DMS79 (cell line): ENCODE measurements around the gene NSMCE1.

Experiments
- DNase-seq: peaks from one replicate; lab custom pipeline; 2025; lab: John Stamatoyannopoulos, UW

The NSMCE1 gene

GRCh38 chr16:27268376-27269299 is at the start of gene NSMCE1:
Gene NSMCE1, minus strand, starts transcription at chr16:27268772. Its CDS starts 11,202 bp downstream, at chr16:27257570.
- peak; percentile 79 for DNase-seq

- no peak for DNase-seq
Measured at GRCh38 chr16:27317738-27318391, 49.3 kb upstream of the NSMCE1 start.

- DNase-seq = no peak
Measured at GRCh38 chr16:27317320-27317719, 48.7 kb upstream of the NSMCE1 start.

GRCh38 chr16:27316038-27316680 is 47.6 kb upstream of the NSMCE1 start:
- no peak for DNase-seq

- no peak for DNase-seq
Measured at GRCh38 chr16:27315333-27316037, 46.9 kb upstream of the NSMCE1 start.

- DNase-seq = no peak
Measured at GRCh38 chr16:27314986-27315332, 46.4 kb upstream of the NSMCE1 start.

GRCh38 chr16:27314161-27314723 is 45.7 kb upstream of the NSMCE1 start:
- no peak for DNase-seq

- no peak for DNase-seq
Measured at GRCh38 chr16:27313422-27314160, 45.0 kb upstream of the NSMCE1 start, which contains the start of gene IL4R. Gene IL4R, plus strand, starts transcription at chr16:27313974. Its CDS starts 26,230 bp downstream, at chr16:27340204.

- no peak for DNase-seq
Measured at GRCh38 chr16:27312580-27313421, 44.2 kb upstream of the NSMCE1 start.

- DNase-seq = no peak
Measured at GRCh38 chr16:27311897-27312303, 43.3 kb upstream of the NSMCE1 start.

- no peak for DNase-seq
Measured at GRCh38 chr16:27311448-27311830, 42.9 kb upstream of the NSMCE1 start.

GRCh38 chr16:27310576-27311447 is 42.2 kb upstream of the NSMCE1 start:
- DNase-seq = no peak

- no peak for DNase-seq
Measured at GRCh38 chr16:27308792-27309191, 40.2 kb upstream of the NSMCE1 start.

GRCh38 chr16:27305839-27306442 is 37.4 kb upstream of the NSMCE1 start:
- no peak for DNase-seq

GRCh38 chr16:27304881-27305745 is 36.5 kb upstream of the NSMCE1 start:
- no peak for DNase-seq

- no peak for DNase-seq
Measured at GRCh38 chr16:27304102-27304501, 35.5 kb upstream of the NSMCE1 start.

- DNase-seq = no peak
Measured at GRCh38 chr16:27303256-27304100, 34.9 kb upstream of the NSMCE1 start.
